HEK293T (cell line): ENCODE measurements around the gene NYAP1.
"Not testable (repeated sequence)": the region's sequence is repeated elsewhere in the genome, so short reads cannot be mapped to it uniquely, and the experiment has no call there.

ENCODE experiments used
- CTCF ChIA-PET: fragments of 350-600 bp; formaldehyde crosslinking; extraction: SDS; loops from one replicate; lab custom pipeline; 2021; ENCODE audit warnings: antibody characterized with exemption, inconsistent platforms; lab: Yijun Ruan, JAX
- POLR2A ChIA-PET: fragments of 350-600 bp; formaldehyde crosslinking; extraction: SDS; loops from one replicate; lab custom pipeline; 2020; ENCODE audit warnings: antibody characterized with exemption, inconsistent platforms; lab: Yijun Ruan, JAX
- DNase-seq: peaks from one replicate; pipeline ENCODE4 v3.0.0; 2012; ENCODE audit warnings: mixed read lengths; ENCODE audit errors: extremely low spot score
- ARNT ChIP-seq: fragments of 450-650 bp; IDR thresholded peaks from 2 replicates; pipeline ENCODE4 v1.6.1; 2017; ENCODE audit warnings: mild to moderate bottlenecking
- BHLHE40 ChIP-seq: fragments of 450-650 bp; IDR thresholded peaks from 2 replicates; pipeline ENCODE4 v1.6.1; 2016; ENCODE audit warnings: mild to moderate bottlenecking, moderate library complexity, borderline replicate concordance
- CTBP1 ChIP-seq: fragments of 450-650 bp; IDR thresholded peaks from 2 replicates; pipeline ENCODE4 v1.6.1; 2016; ENCODE audit warnings: borderline replicate concordance
- ELF4 ChIP-seq: fragments of 450-650 bp; IDR thresholded peaks from 2 replicates; pipeline ENCODE4 v1.6.1; 2017; ENCODE audit warnings: antibody characterized with exemption
- FOXA1 ChIP-seq: fragments of 450-650 bp; IDR thresholded peaks from 2 replicates; pipeline ENCODE4 v1.6.1; 2016; ENCODE audit warnings: mild to moderate bottlenecking
- FOXK2 ChIP-seq: fragments of 450-650 bp; IDR thresholded peaks from 2 replicates; pipeline ENCODE4 v1.6.1; 2016; ENCODE audit warnings: mild to moderate bottlenecking
- FOXM1 ChIP-seq: fragments of 450-650 bp; IDR thresholded peaks from 2 replicates; pipeline ENCODE4 v1.6.1; 2017; ENCODE audit warnings: mild to moderate bottlenecking, borderline replicate concordance
- HDGF ChIP-seq: fragments of 450-650 bp; IDR thresholded peaks from 2 replicates; pipeline ENCODE4 v1.6.1; 2017; ENCODE audit warnings: antibody characterized with exemption, borderline replicate concordance
- L3MBTL2 ChIP-seq: fragments of 450-650 bp; conservative IDR thresholded peaks from 2 replicates; pipeline ENCODE4 v1.6.1; 2016; ENCODE audit warnings: mild to moderate bottlenecking
- LEF1 ChIP-seq: fragments of 450-650 bp; IDR thresholded peaks from 2 replicates; pipeline ENCODE4 v1.6.1; 2017; ENCODE audit warnings: mild to moderate bottlenecking, borderline replicate concordance
- NFRKB ChIP-seq: fragments of 450-650 bp; IDR thresholded peaks from 2 replicates; pipeline ENCODE4 v1.6.1; 2016; ENCODE audit warnings: mild to moderate bottlenecking, moderate library complexity
- PKNOX1 ChIP-seq: fragments of 450-650 bp; IDR thresholded peaks from 2 replicates; pipeline ENCODE4 v1.6.1; 2016
- SP1 ChIP-seq: fragments of 450-650 bp; IDR thresholded peaks from 2 replicates; pipeline ENCODE4 v1.6.1; 2017
- SUZ12 ChIP-seq: fragments of 450-650 bp; IDR thresholded peaks from 2 replicates; pipeline ENCODE4 v1.6.1; 2016; ENCODE audit warnings: mild to moderate bottlenecking
- TARDBP ChIP-seq: fragments of 450-650 bp; IDR thresholded peaks from 2 replicates; pipeline ENCODE4 v1.6.1; 2016
- ZNF384 ChIP-seq: fragments of 450-650 bp; IDR thresholded peaks from 2 replicates; pipeline ENCODE4 v1.6.1; 2016

The NYAP1 gene

GRCh38 chr7:100490483-100491191 is 6.9 kb downstream of the NYAP1 start:
- POLR2A ChIA-PET = interaction anchor here (1.0 kb wide), 1 partner anchor 96 kb away, joined by 3 read pairs; the partner anchor contains the start of gene FBXO24

GRCh38 chr7:100491192-100491578 is 7.5 kb downstream of the NYAP1 start:
- DNase-seq = no peak
- TF ChIP-seq ELF4 (no peak), LEF1 (no peak), TARDBP (no peak), CTBP1 (no peak), ZNF384 (no peak), FOXM1 (no peak), HDGF (no peak), ARNT (no peak), FOXK2 (no peak), FOXA1 (no peak), SUZ12 (no peak), L3MBTL2 (no peak), PKNOX1 (no peak), NFRKB (no peak), SP1 (no peak), BHLHE40 (no peak)
- CTCF ChIA-PET = interaction anchor here (0.6 kb wide), 1 partner anchor 126 kb away, joined by 3 read pairs; no protein-coding TSS in a partner anchor
- POLR2A ChIA-PET = interaction anchor here (1.0 kb wide), 1 partner anchor 95 kb away, joined by 3 read pairs; the partner anchor contains the start of gene FBXO24

More at GRCh38 chr7:100490483-100491191, 6.9 kb downstream of the NYAP1 start:
- CTCF ChIA-PET = interaction anchor here (0.6 kb wide), 1 partner anchor 127 kb away, joined by 3 read pairs; no protein-coding TSS in a partner anchor
- no peak for TF ChIP-seq LEF1
- no peak for TF ChIP-seq CTBP1
- TF ChIP-seq HDGF = no peak
- TF ChIP-seq ARNT = no peak
- no peak for TF ChIP-seq SUZ12
- TF ChIP-seq SP1 = no peak
- no peak for DNase-seq

GRCh38 chr7:100492738-100493475 is 9.2 kb downstream of the NYAP1 start:
- CTCF ChIA-PET = interaction anchor here (0.7 kb wide), 1 partner anchor 198 kb away, joined by 4 read pairs; no protein-coding TSS in a partner anchor
- TF ChIP-seq TARDBP (no peak), HDGF (no peak), CTBP1 (no peak), ZNF384 (no peak), SUZ12 (no peak), LEF1 (no peak), L3MBTL2 (no peak)
- no peak for DNase-seq
- POLR2A ChIA-PET = interaction anchor here (0.8 kb wide), 1 partner anchor 9 kb away, joined by 4 read pairs; the partner anchor contains the start of gene NYAP1

GRCh38 chr7:100493476-100494264 is 9.9 kb downstream of the NYAP1 start:
- no peak for TF ChIP-seq SUZ12
- no peak for TF ChIP-seq ZNF384
- no peak for TF ChIP-seq HDGF
- no peak for TF ChIP-seq FOXK2
- no peak for TF ChIP-seq LEF1
- TF ChIP-seq PKNOX1 = no peak
- no peak for TF ChIP-seq FOXM1
- TF ChIP-seq ELF4 = no peak
- TF ChIP-seq NFRKB = no peak
- no peak for TF ChIP-seq CTBP1
- TF ChIP-seq TARDBP = no peak
- no peak for TF ChIP-seq BHLHE40
- POLR2A ChIA-PET = interaction anchor here (1.1 kb wide), 1 partner anchor 57 kb away, joined by 3 read pairs; the partner anchor contains the start of gene PPP1R35
- no peak for DNase-seq
- CTCF ChIA-PET = interaction anchor here (0.7 kb wide), 1 partner anchor 197 kb away, joined by 4 read pairs; no protein-coding TSS in a partner anchor

DNA sequence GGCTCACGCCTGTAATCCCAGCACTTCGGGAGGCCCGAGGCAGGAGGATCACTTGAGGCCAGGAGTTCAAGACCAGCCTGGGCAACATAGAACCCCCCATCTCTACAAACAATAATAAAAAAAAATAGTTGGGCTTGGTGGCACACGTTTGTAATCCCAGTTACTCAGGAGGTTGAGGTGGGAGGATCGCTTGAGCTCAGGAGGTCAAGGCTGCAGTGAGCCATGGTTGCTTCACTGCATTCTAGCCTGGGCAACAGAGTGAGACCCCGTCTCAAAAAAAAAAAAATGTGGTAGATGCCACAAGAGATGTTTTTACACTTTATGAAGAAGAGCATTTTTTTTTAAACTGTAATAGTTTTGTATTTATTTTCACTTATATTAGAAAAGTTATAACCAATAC is 12.8 kb downstream of the NYAP1 start:
- ChIA-PET CTCF (interaction anchor here (0.7 to 1.3 kb wide), 2 partner anchors 19 to 34 kb away, joined by 3 to 5 read pairs; no protein-coding TSS in a partner anchor), POLR2A (interaction anchor here (0.7 kb wide), 1 partner anchor 392 kb away, joined by 4 read pairs; no protein-coding TSS in a partner anchor)

GRCh38 chr7:100500743-100501142 is 17.0 kb downstream of the NYAP1 start:
- CTCF ChIA-PET = interaction anchor here (0.5 kb wide), 1 partner anchor 257 kb away, joined by 3 read pairs; no protein-coding TSS in a partner anchor

More for the DNA sequence above, 12.8 kb downstream of the NYAP1 start:
- DNase-seq = no peak
- TF ChIP-seq FOXA1 = no peak
- TF ChIP-seq PKNOX1 = no peak

More at GRCh38 chr7:100500743-100501142, 17.0 kb downstream of the NYAP1 start:
- POLR2A ChIA-PET, DNase-seq: not testable (repeated sequence)
